Keratinocyte (primary cell): ENCODE measurements around the gene INS. TPM values are rescaled to one million over a fixed set of nuclear protein-coding genes. Genes with fewer than 3 reads are reported as not detected.

ENCODE experiments used
- DNase-seq: peaks from one replicate; pipeline ENCODE4 v3.0.0-alpha.2; 2011; ENCODE audit warnings: low read depth, missing footprints, low spot score
- FAIRE-seq: peaks from 2 replicates; lab custom pipeline; 2011; peaks lifted over from hg19 to GRCh38; lab: Jason Lieb, UNC
- H2AFZ ChIP-seq: 2 replicates; pipeline ENCODE4 v1.6.0; 2012; ENCODE audit warnings: low read length, control low read depth, inconsistent platforms; ENCODE audit not compliant: control insufficient read depth
- H3K27ac ChIP-seq: 2 replicates; pipeline ENCODE4 v1.5.1; 2011; ENCODE audit warnings: low read length; ENCODE audit not compliant: control insufficient read depth, insufficient read depth
- H3K27me3 ChIP-seq: 3 replicates; pipeline ENCODE4 v1.6.0; 2011; ENCODE audit warnings: low read length; ENCODE audit not compliant: control insufficient read depth, insufficient read depth; ENCODE audit errors: extremely low read depth
- H3K36me3 ChIP-seq, 2 experiments: 2 replicates in 1 of 2; 3 replicates in 1 of 2; pipeline ENCODE4 v1.5.1; 2011; ENCODE audit warnings: low read length in 2 of 2, mild to moderate bottlenecking in 1 of 2; ENCODE audit not compliant: control insufficient read depth in 2 of 2, insufficient read depth in 2 of 2; ENCODE audit errors: extremely low read depth in 1 of 2
- H3K4me1 ChIP-seq: 3 replicates; pipeline ENCODE4 v1.5.1; 2011; ENCODE audit warnings: low read length; ENCODE audit not compliant: control insufficient read depth, insufficient read depth; ENCODE audit errors: extremely low read depth
- H3K4me2 ChIP-seq: 3 replicates; pipeline ENCODE4 v1.6.0; 2011; ENCODE audit warnings: low read depth, low read length; ENCODE audit not compliant: control insufficient read depth, insufficient read depth; ENCODE audit errors: extremely low read depth
- H3K4me3 ChIP-seq, 3 experiments: fragments of 200-600 bp in 1 of 3; sonication (generic) in 1 of 3; 2 replicates in 2 of 3; 3 replicates in 1 of 3; pipeline ENCODE4 v1.5.1; 2011 to 2016; ENCODE audit warnings: low read length in 3 of 3, mild to moderate bottlenecking in 3 of 3, control low read depth in 2 of 3, inconsistent platforms in 1 of 3, low read depth in 1 of 3, mixed read lengths in 1 of 3, mixed run types in 1 of 3, moderate library complexity in 1 of 3; ENCODE audit not compliant: control insufficient read depth in 2 of 3, insufficient read depth in 2 of 3; ENCODE audit errors: extremely low read depth in 1 of 3
- H3K79me2 ChIP-seq: 2 replicates; pipeline ENCODE4 v1.6.0; 2012; ENCODE audit warnings: low read length; ENCODE audit not compliant: control insufficient read depth, insufficient read depth
- H3K9ac ChIP-seq: 3 replicates; pipeline ENCODE4 v1.6.0; 2011; ENCODE audit warnings: low read length; ENCODE audit not compliant: control insufficient read depth, insufficient read depth; ENCODE audit errors: extremely low read depth
- H3K9me1 ChIP-seq: 3 replicates; pipeline ENCODE4 v1.6.0; 2011; ENCODE audit warnings: low read length; ENCODE audit not compliant: control insufficient read depth, insufficient read depth; ENCODE audit errors: extremely low read depth
- H3K9me3 ChIP-seq: 2 replicates; pipeline ENCODE4 v1.5.1; 2012; ENCODE audit warnings: low read depth, low read length; ENCODE audit not compliant: control insufficient read depth
- H4K20me1 ChIP-seq: 3 replicates; pipeline ENCODE4 v1.6.0; 2011; ENCODE audit warnings: low read length; ENCODE audit not compliant: control insufficient read depth, insufficient read depth; ENCODE audit errors: extremely low read depth
- EZH2 ChIP-seq: IDR thresholded peaks from one replicate; pipeline ENCODE4 v1.6.1; 2012; ENCODE audit warnings: inconsistent platforms, mild to moderate bottlenecking, low read length, moderate library complexity
- dilution Hi-C: fragments of 300-500 bp; cut with MboI; formaldehyde crosslinking; loops from one replicate; pipeline ENCODE4 v1.7.0; 2020; ENCODE audit warnings: low sequenced_read_pairs; ENCODE audit not compliant: extremely low pct_ligation_motif_present
- polyA plus RNA-seq, 5 experiments: library from polyadenylated mRNA; depleted of rRNA in 3 of 5; stranded (reverse) in 3 of 5; stranded (forward) in 1 of 5; unstranded in 1 of 5; fragments of >200 nt; gene quantifications; 1 replicate in 1 of 5; 2 replicates in 3 of 5; 3 replicates in 1 of 5; pipeline versions ENCODE4 v1.2.1 to v1.2.3, GENCODE V29; 2011 to 2012; ENCODE audit warnings: missing spikeins in 2 of 5, low read depth in 1 of 5, low replicate concordance in 1 of 5
- TF ChIP-seq, protein P1 (sequence below), 3 experiments: IDR thresholded peaks in 1 of 3; conservative IDR thresholded peaks in 1 of 3; optimal IDR thresholded peaks in 1 of 3; 2 replicates in 2 of 3; 3 replicates in 1 of 3; pipeline versions ENCODE3 to v1.5.1; 2011; ENCODE audit warnings: low read length in 3 of 3, mild to moderate bottlenecking in 3 of 3, moderate library complexity in 2 of 3, control low read depth in 1 of 3, inconsistent platforms in 1 of 3; ENCODE audit not compliant: insufficient read depth in 2 of 3; ENCODE audit errors: extremely low read depth in 1 of 3

Gene INS
- polyA plus RNA-seq, 1 donor (not counting 4 experiments of a cell fraction or from before 2014, with no cell fraction given), result not detected

DNA sequence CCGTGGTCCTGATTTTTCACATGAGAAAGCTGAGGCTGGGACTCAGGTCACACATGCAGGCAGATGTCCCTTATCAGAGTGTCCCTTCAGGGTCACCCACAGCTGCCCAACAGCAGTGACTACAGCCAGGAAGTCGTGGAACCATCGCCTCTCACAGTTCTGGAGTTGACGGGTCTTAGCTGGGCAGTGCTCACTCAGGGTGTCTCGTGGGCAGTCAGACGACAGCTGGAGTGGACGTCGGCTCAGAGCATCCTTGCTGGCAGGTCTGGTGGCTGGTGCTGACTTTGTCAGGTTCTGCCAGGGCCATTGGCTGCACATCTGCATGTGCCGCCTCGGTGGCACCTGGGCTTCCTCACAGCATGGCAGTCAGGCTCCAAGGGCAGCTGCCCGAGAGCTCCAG is 46.2 kb upstream of the INS start:
- H3K27me3 ChIP-seq, result peaks cover 16% of the 10 kb centered on the region

DNA sequence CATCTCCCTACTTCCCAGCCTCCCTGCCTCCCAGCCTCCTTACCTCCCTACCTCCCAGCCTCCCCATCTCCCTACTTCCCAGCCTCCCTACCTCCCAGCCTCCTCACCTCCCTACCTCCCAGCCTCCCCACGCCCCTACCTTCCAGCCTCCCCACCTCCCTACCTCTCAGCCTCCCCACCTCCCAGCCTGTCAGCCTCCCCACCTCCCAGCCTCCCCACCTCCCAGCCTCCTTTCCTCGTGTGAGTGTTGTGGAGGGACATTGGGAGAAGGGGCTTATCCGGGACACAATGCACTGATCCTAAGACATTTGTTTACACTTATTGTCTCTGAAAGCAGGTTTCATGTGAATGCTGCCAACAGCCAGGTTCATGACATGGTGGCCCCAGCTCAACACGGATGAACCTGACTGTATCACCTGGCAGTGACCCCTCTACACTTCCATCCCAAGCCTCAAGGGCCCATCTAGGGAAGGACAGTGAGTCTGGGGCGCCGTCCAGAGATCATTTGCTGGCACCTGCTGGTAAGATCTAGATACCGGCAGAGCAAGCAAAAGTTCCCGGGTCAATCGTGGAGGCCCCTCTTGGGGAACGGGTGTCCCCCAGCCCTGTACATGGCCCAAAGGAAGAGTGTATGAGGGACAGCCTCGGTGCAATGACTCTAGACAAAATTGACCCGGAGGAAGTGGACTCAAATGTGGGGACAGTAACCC is 45.1 kb upstream of the INS start:
- Histone ChIP-seq H2AFZ (no peak overlapping the region), H3K9me1 (no peaks in the 10 kb centered on the region), H3K9me3 (no peaks in the 10 kb centered on the region), H3K4me3 (no peak overlapping the region), H3K36me3 (no peaks in the 10 kb centered on the region), H3K79me2 (no peaks in the 10 kb centered on the region), H3K4me2 (no peak overlapping the region), H4K20me1 (peaks cover 2% of the 10 kb centered on the region), H3K27me3 (peaks cover 16% of the 10 kb centered on the region), H3K27ac (no peak overlapping the region), H3K4me1 (peaks cover 20% of the 10 kb centered on the region), H3K9ac (no peak overlapping the region)
- dilution Hi-C loops, result no loop called here
- no peak for DNase-seq
- no peak for FAIRE-seq
- TF ChIP-seq, protein P1, sequence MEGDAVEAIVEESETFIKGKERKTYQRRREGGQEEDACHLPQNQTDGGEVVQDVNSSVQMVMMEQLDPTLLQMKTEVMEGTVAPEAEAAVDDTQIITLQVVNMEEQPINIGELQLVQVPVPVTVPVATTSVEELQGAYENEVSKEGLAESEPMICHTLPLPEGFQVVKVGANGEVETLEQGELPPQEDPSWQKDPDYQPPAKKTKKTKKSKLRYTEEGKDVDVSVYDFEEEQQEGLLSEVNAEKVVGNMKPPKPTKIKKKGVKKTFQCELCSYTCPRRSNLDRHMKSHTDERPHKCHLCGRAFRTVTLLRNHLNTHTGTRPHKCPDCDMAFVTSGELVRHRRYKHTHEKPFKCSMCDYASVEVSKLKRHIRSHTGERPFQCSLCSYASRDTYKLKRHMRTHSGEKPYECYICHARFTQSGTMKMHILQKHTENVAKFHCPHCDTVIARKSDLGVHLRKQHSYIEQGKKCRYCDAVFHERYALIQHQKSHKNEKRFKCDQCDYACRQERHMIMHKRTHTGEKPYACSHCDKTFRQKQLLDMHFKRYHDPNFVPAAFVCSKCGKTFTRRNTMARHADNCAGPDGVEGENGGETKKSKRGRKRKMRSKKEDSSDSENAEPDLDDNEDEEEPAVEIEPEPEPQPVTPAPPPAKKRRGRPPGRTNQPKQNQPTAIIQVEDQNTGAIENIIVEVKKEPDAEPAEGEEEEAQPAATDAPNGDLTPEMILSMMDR (optimal IDR thresholded peaks at IDR 0.05 in 1 of 3, IDR thresholded peaks at IDR 0.05 in 1 of 3, conservative IDR thresholded peaks at IDR 0.05 in 1 of 3; ENCODE audit: extremely low read depth in 1 of 3, insufficient read depth in 2 of 3, low read length in 3 of 3), result no peak
- no peak for TF ChIP-seq EZH2

More for the DNA sequence above, 46.2 kb upstream of the INS start:
- DNase-seq (no peak), FAIRE-seq (no peak)
- no peak overlapping the region for H3K4me2 ChIP-seq
- H3K9me3 ChIP-seq, result no peaks in the 10 kb centered on the region
- H2AFZ ChIP-seq, result no peak overlapping the region
- H3K79me2 ChIP-seq, result no peaks in the 10 kb centered on the region
- dilution Hi-C loops, result no loop called here
- no peak for TF ChIP-seq EZH2
- TF ChIP-seq, protein P1 (optimal IDR thresholded peaks at IDR 0.05 in 1 of 3, IDR thresholded peaks at IDR 0.05 in 1 of 3, conservative IDR thresholded peaks at IDR 0.05 in 1 of 3; ENCODE audit: extremely low read depth in 1 of 3, insufficient read depth in 2 of 3, low read length in 3 of 3), result no peak
- H3K27ac ChIP-seq, result no peak overlapping the region
- H3K9me1 ChIP-seq, result no peaks in the 10 kb centered on the region
- H3K4me3 ChIP-seq, result no peak overlapping the region
- H3K36me3 ChIP-seq, result no peaks in the 10 kb centered on the region
- peaks cover 15% of the 10 kb centered on the region for H3K4me1 ChIP-seq
- H3K9ac ChIP-seq, result no peak overlapping the region
- H4K20me1 ChIP-seq, result peaks cover 2% of the 10 kb centered on the region
